Esophagus squamous epithelium (tissue), 5 donors: Measurements from ENCODE around the gene TIGAR. TPM values are rescaled to one million over a fixed set of nuclear protein-coding genes. Genes with fewer than 3 reads are reported as not detected.

Experiments used
- DNase-seq: peaks from one replicate; lab custom pipeline; 2025; lab: John Stamatoyannopoulos, UW
- H3K27ac ChIP-seq, 4 donors: fragments of 200-600 bp; sonication (generic); one replicate each; pipeline ENCODE4 v1.5.1; 2016 to 2019; ENCODE audit warnings: mild to moderate bottlenecking in 1 of 4
- H3K27me3 ChIP-seq, 4 donors: fragments of 200-600 bp; sonication (generic); 1 replicate in 3 of 4; 2 replicates in 1 of 4; pipeline versions ENCODE4 v1.5.1 to v1.6.0; 2017 to 2021; ENCODE audit warnings: antibody characterized with exemption in 1 of 4
- H3K36me3 ChIP-seq, 3 donors: fragments of 200-600 bp; sonication (generic); one replicate each; pipeline ENCODE4 v1.5.1; 2016 to 2019
- H3K4me1 ChIP-seq, 3 donors: fragments of 200-600 bp; sonication (generic); one replicate each; pipeline ENCODE4 v1.5.1; 2017 to 2019
- H3K4me3 ChIP-seq, 4 donors: fragments of 200-600 bp; sonication (generic); 1 replicate in 3 of 4; 2 replicates in 1 of 4; pipeline ENCODE4 v1.5.1; 2016 to 2019; ENCODE audit warnings: mild to moderate bottlenecking in 2 of 4, moderate library complexity in 1 of 4
- H3K9me3 ChIP-seq, 3 donors: fragments of 200-600 bp; sonication (generic); one replicate each; pipeline ENCODE4 v1.5.1; 2016 to 2019
- CTCF ChIP-seq, 6 experiments: fragments of 450-650 bp in 4 of 6; fragments of 200-600 bp in 2 of 6; sonication (generic) in 2 of 6; IDR thresholded peaks; one replicate each; pipeline ENCODE4 v1.5.1; 2016 to 2019; ENCODE audit warnings: antibody characterized with exemption in 6 of 6, mild to moderate bottlenecking in 4 of 6, moderate library complexity in 4 of 6
- POLR2A ChIP-seq, 4 donors: fragments of 450-650 bp; IDR thresholded peaks; one replicate each; pipeline ENCODE4 v1.6.1; 2017; ENCODE audit warnings: antibody characterized with exemption in 4 of 4, mild to moderate bottlenecking in 4 of 4, moderate library complexity in 3 of 4
- WGBS, 2 donors: methylation state at CpG; one replicate each; pipeline ENCODE4 v1.1.5; 2018; 5-methylcytosine and 5-hydroxymethylcytosine counted together
- intact Hi-C: fragments of 100-400 bp; cut with DNase I; formaldehyde crosslinking; loops from one replicate; pipeline ENCODE4 v1.15.0; 2022
- total RNA-seq, 4 donors: library from RNA; depleted of rRNA; stranded (reverse); fragments of >200 nt; gene quantifications; one replicate each; pipeline ENCODE4 v1.1.0, GENCODE V29; 2016
- donor health status: DM: yes; HTN: yes; CAD: no.

The TIGAR gene
- total RNA-seq, 4 donors from 2014 or later = 5.1 to 8.1 (median 5.9) TPM

- intact Hi-C loops = no loop called here
- no peak for TF ChIP-seq POLR2A (IDR thresholded peaks at IDR 0.05)
- TF ChIP-seq CTCF (IDR thresholded peaks at IDR 0.05) = no peak
- H3K4me1 ChIP-seq = no peaks in the 10 kb centered on the region
- H3K27ac ChIP-seq = no peak overlapping the region
- H3K4me3 ChIP-seq = no peak overlapping the region
- WGBS, 2 donors = 95% methylated on average over 3 of the region's 3 CpGs
- DNase-seq = no peak
- no peaks in the 10 kb centered on the region for H3K27me3 ChIP-seq
- peaks cover 0 to 11% (median 0%) of the 10 kb centered on the region in 3 donors for H3K36me3 ChIP-seq
- no peaks in the 10 kb centered on the region for H3K9me3 ChIP-seq
Observed at GRCh38 chr12:4330203-4330602, 9.2 kb downstream of the TIGAR start.

- H3K27ac ChIP-seq = no peak overlapping the region
- no peak overlapping the region for H3K4me3 ChIP-seq
- no peak for DNase-seq
- no peaks in the 10 kb centered on the region for H3K9me3 ChIP-seq
- peaks cover 0 to 14% (median 0%) of the 10 kb centered on the region in 3 donors for H3K36me3 ChIP-seq
- no peaks in the 10 kb centered on the region for H3K27me3 ChIP-seq
- intact Hi-C loops = no loop called here
- H3K4me1 ChIP-seq = no peaks in the 10 kb centered on the region
- WGBS, 2 donors = 59 to 62% methylated on average over 1 of the region's 1 CpG
- TF ChIP-seq POLR2A (IDR thresholded peaks at IDR 0.05) (no peak), CTCF (IDR thresholded peaks at IDR 0.05) (no peak)
Observed at GRCh38 chr12:4331221-4331620, 10.2 kb downstream of the TIGAR start.

GRCh38 chr12:4331842-4332241, 10.8 kb downstream of the TIGAR start:
- intact Hi-C loops = no loop called here
- WGBS, 2 donors = 42 to 52% methylated on average over 4 of the region's 4 CpGs

GRCh38 chr12:4346931-4347330, 25.9 kb downstream of the TIGAR start:
- Histone ChIP-seq H3K4me3 (no peak overlapping the region), H3K4me1 (no peaks in the 10 kb centered on the region), H3K27ac (no peak overlapping the region), H3K36me3 (peaks cover 0 to 3% (median 0%) of the 10 kb centered on the region in 3 donors), H3K9me3 (no peaks in the 10 kb centered on the region), H3K27me3 (no peaks in the 10 kb centered on the region)
- intact Hi-C loops = no loop called here
- TF ChIP-seq CTCF (IDR thresholded peaks at IDR 0.05) (no peak), POLR2A (IDR thresholded peaks at IDR 0.05) (no peak)
- no peak for DNase-seq

More at GRCh38 chr12:4331842-4332241, 10.8 kb downstream of the TIGAR start:
- H3K4me3 ChIP-seq = no peak overlapping the region
- no peak overlapping the region for H3K27ac ChIP-seq
- no peak for TF ChIP-seq POLR2A (IDR thresholded peaks at IDR 0.05)
- no peak for TF ChIP-seq CTCF (IDR thresholded peaks at IDR 0.05)
- H3K27me3 ChIP-seq = no peaks in the 10 kb centered on the region
- peaks cover 0 to 21% (median 0%) of the 10 kb centered on the region in 3 donors for H3K36me3 ChIP-seq
- no peaks in the 10 kb centered on the region for H3K9me3 ChIP-seq
- no peak for DNase-seq
- H3K4me1 ChIP-seq = no peaks in the 10 kb centered on the region

- 57 to 59% methylated on average over 1 to 3 of the region's 4 CpGs for WGBS, 2 donors
- no peak for DNase-seq
- H3K27ac ChIP-seq = no peak overlapping the region
- no peaks in the 10 kb centered on the region for H3K27me3 ChIP-seq
- no peak overlapping the region for H3K4me3 ChIP-seq
- intact Hi-C loops = loop anchor here (10.0 kb wide), 1 partner anchor 181 kb away; the partner anchor contains the start of gene RAD51AP1
- H3K36me3 ChIP-seq = peaks cover 0 to 18% (median 7%) of the 10 kb centered on the region in 3 donors
- H3K4me1 ChIP-seq = no peaks in the 10 kb centered on the region
- TF ChIP-seq CTCF (IDR thresholded peaks at IDR 0.05) = peak in 5 of 6 experiments; percentile 14 to 54 (median 37)
- TF ChIP-seq POLR2A (IDR thresholded peaks at IDR 0.05) = no peak
- no peaks in the 10 kb centered on the region for H3K9me3 ChIP-seq
Observed at GRCh38 chr12:4353785-4354208, 32.8 kb downstream of the TIGAR start.
